ENCODE measurements around the gene CDH23.

- TF ChIP-seq EP300 (IDR thresholded peaks at IDR 0.05) (no peak), POLR2A (IDR thresholded peaks at IDR 0.05; ENCODE audit: low read depth) (no peak), CTCF (IDR thresholded peaks at IDR 0.05) (no peak), POLR2AphosphoS5 (IDR thresholded peaks at IDR 0.05) (no peak)
Observed at GRCh38 chr10:71537125-71537524, 140.4 kb downstream of the CDH23 start.
